Activated naive CD4-positive, alpha-beta T cell treated with anti-CD3 and anti-CD28 coated beads for 36 hours (primary cell): Measurements from ENCODE around the gene MYBL2. TPM values are rescaled to one million over a fixed set of nuclear protein-coding genes. Genes with fewer than 3 reads are reported as not detected.
A peak's percentile ranks its signal among the peaks of the same experiment; 100 is the strongest.
"Not testable (repeated sequence)": the region's sequence is repeated elsewhere in the genome, so short reads cannot be mapped to it uniquely, and the experiment has no call there.

Experiments
- CTCF ChIA-PET: fragments of 350-600 bp; sonication (Branson Sonifier 250); formaldehyde crosslinking; loops from one replicate; lab custom pipeline; 2021; ENCODE audit warnings: antibody characterized with exemption; lab: Charles Lee
- DNase-seq: peaks from one replicate; pipeline ENCODE4 v3.0.0-alpha.2; 2020
- H3K27ac Mint-ChIP-seq: one replicate; pipeline ENCODE4 v1.8.0; 2021; ENCODE audit warnings: mild to moderate bottlenecking, mixed read lengths
- H3K27me3 Mint-ChIP-seq: one replicate; pipeline ENCODE4 v1.8.0; 2021; ENCODE audit warnings: low read depth, mixed read lengths
- H3K36me3 Mint-ChIP-seq: one replicate; pipeline ENCODE4 v1.8.0; 2021; ENCODE audit warnings: low read depth, mixed read lengths
- H3K4me1 Mint-ChIP-seq: one replicate; pipeline ENCODE4 v1.8.0; 2021; ENCODE audit warnings: low read depth, mixed read lengths
- H3K4me3 Mint-ChIP-seq: one replicate; pipeline ENCODE4 v1.8.0; 2021; ENCODE audit warnings: mild to moderate bottlenecking, moderate library complexity, mixed read lengths
- H3K9me3 Mint-ChIP-seq: one replicate; pipeline ENCODE4 v1.8.0; 2021; ENCODE audit warnings: mixed read lengths
- intact Hi-C: fragments of 100-400 bp; cut with micrococcal nuclease; formaldehyde crosslinking; loops from one replicate; pipeline ENCODE4 v1.15.1; 2023
- total RNA-seq, 2 experiments: library from RNA; stranded (reverse); gene quantifications; one replicate each; pipeline ENCODE4 v1.2.3, GENCODE V29; 2021

MYBL2 gene
- 100 to 1,000 TPM; 102 to 106 TPM for total RNA-seq

DNA sequence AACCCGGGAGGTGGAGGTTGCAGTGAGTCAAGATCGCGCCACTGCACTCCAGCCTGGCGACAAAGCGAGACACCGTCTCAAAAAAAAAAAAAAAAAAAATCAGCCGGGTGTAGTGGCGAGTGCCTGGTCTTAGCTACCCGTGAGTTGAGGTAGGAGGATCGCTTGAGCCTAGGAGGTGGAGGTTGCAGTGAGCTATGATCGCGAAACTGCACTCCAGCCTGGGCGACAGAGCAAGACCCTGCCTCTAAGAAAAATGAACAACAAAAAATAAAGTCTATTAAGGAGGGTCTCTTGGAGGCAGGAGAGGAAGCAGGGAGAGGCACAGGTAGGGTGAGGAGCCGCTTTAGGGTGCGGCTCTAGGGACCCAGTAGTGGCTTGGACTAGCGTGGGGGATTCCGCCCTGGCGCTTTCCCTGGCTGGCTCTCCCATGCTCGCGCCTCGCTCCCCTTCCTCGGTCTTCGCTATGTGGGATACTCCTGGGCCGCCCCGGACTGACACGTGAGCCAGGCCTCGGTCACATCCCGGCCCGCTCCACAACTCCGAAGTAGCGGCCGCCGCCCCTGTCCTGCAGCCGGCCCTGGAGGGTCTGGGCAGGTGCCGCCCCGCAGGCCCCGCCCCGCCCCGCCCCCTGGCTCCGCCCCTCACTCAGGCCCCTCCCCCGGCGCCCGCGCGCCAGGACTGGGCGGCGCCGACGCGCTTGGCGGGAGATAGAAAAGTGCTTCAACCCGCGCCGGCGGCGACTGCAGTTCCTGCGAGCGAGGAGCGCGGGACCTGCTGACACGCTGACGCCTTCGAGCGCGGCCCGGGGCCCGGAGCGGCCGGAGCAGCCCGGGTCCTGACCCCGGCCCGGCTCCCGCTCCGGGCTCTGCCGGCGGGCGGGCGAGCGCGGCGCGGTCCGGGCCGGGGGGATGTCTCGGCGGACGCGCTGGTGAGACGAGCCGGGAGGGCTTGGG is at the start of gene MYBL2:
MYBL2 (plus strand) TSS at position 739 of the 953 bp plus-strand sequence; CDS start at position 909, 170 bp downstream.
- peaks cover 9% of the 10 kb centered on the region for H3K27me3 Mint-ChIP-seq
- H3K4me3 Mint-ChIP-seq, result peak within 1 kb of the TSS; percentile 84
- H3K36me3 Mint-ChIP-seq, result peaks cover 21% of the 10 kb centered on the region
- DNase-seq, result peak; percentile 74
- no peaks in the 10 kb centered on the region for H3K9me3 Mint-ChIP-seq
- H3K27ac Mint-ChIP-seq, result no peak within 1 kb of the TSS
- CTCF ChIA-PET, result interaction anchor here (0.6 to 1.5 kb wide), 2 partner anchors 25 to 210 kb away, joined by 4 to 6 read pairs; no protein-coding TSS in a partner anchor
- H3K4me1 Mint-ChIP-seq, result peaks cover 4% of the 10 kb centered on the region
- intact Hi-C loops, result loop anchor here (1.0 to 2.0 kb wide), 3 partner anchors 76 to 209 kb away; partner anchors contain the start of genes IFT52 and SRSF6

DNA sequence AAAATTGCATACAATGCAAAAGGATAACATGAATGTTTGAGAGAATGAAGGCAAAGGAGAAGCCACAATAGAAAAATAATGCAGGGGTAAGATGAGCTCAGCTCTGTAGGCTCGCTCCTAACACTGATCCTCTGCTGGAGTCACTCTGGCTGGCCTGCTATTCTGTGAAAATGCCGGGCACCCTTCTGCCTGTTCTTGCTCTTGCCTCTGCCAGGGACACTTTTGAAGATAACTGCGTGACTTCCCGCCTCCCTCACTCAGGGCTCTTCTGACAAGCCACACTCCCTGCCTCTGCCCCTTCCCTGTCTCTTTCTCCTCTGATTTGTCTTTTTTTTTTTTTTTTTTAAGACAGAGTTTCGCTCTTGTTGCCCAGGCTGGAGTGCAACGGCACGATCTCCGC is 35.3 kb upstream of the MYBL2 start:
- intact Hi-C loops, result no loop called here
- no peaks in the 10 kb centered on the region for H3K27me3 Mint-ChIP-seq
- H3K27ac Mint-ChIP-seq, result no peak overlapping the region
- CTCF ChIA-PET, result no interaction called here
- H3K4me1 Mint-ChIP-seq, result no peaks in the 10 kb centered on the region
- DNase-seq, result no peak
- peaks cover 18% of the 10 kb centered on the region for H3K36me3 Mint-ChIP-seq
- H3K4me3 Mint-ChIP-seq, result no peak overlapping the region
- H3K9me3 Mint-ChIP-seq, result no peaks in the 10 kb centered on the region

DNA sequence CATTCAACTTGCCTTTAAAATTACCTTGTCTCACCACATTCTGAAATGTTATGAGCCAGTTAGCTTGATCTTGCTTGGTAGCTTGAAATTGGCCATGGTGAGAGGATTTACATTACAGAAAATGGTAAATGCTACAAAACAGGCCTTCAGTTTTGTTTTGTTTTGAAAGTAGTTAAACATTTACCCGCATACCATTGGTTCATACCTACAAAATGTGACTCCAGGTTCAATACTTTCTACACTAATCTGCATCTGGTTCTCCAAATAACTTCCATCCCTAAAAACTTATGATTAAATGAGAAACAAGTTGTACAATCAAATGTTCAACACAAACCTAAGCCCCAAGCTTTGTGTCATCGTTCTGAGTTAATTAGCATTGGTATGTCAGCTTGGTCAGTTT is 30.5 kb upstream of the MYBL2 start:
- Mint-ChIP-seq H3K36me3 (peaks cover 12% of the 10 kb centered on the region), H3K9me3 (no peaks in the 10 kb centered on the region), H3K27me3 (no peaks in the 10 kb centered on the region), H3K27ac (no peak overlapping the region), H3K4me3 (no peak overlapping the region), H3K4me1 (no peaks in the 10 kb centered on the region)
- CTCF ChIA-PET, result interaction anchor here (0.7 to 1.1 kb wide), 2 partner anchors 35 to 61 kb away, joined by 3 read pairs; no protein-coding TSS in a partner anchor
- intact Hi-C loops, result no loop called here
- no peak for DNase-seq

DNA sequence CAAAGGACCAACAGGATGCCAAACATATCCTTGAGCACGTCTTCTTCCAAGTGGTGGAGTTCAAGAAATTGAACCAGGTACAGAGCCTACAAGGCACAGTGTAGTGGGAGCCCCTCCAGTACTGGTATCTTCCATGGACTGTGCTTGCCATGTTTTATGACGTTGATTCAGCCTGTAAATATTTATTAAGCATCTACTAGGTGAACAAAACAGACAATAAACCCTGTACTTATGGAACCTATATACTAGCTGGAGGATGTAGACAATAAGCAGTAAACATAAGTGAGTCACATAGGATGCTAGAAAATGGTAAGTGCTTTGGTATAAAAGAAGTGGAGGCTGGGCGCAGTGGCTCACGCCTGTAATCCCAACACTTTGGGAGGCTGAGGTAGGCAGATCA is 24.4 kb upstream of the MYBL2 start:
- Mint-ChIP-seq H3K36me3 (peaks cover 10% of the 10 kb centered on the region), H3K4me3 (no peak overlapping the region), H3K9me3 (no peaks in the 10 kb centered on the region), H3K4me1 (no peaks in the 10 kb centered on the region), H3K27me3 (no peaks in the 10 kb centered on the region), H3K27ac (no peak overlapping the region)
- intact Hi-C loops, result no loop called here
- no peak for DNase-seq
- CTCF ChIA-PET, result no interaction called here

DNA sequence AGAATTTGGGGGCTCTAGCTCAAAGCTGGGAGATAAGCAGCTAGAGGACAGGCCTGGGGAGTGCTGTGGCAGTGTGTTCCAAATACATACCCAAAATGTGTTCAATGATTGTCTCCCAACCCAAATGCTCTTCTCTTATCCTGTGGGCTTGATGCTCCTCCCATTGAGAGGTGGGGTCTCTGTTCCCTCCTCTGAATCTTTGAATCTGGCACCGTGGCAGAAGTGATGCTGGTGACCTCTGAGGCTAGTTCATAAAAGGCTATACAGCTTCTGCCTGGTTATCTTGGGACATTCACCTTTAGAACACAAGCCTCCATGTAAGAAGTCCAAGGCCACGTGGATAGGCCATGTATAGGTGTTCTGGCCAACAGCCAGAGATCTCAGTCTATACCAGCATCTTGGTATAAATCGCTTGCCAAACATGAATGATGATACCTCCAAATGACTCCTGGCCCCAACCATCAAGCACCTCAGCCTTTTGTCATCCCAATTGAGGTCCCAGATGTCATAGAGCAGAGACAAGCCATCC is 15.9 kb upstream of the MYBL2 start:
- H3K9me3 Mint-ChIP-seq, result no peaks in the 10 kb centered on the region
- H3K36me3 Mint-ChIP-seq, result peaks cover 6% of the 10 kb centered on the region
- H3K4me1 Mint-ChIP-seq, result no peaks in the 10 kb centered on the region
- no peak overlapping the region for H3K4me3 Mint-ChIP-seq
- H3K27me3 Mint-ChIP-seq, result no peaks in the 10 kb centered on the region
- no peak overlapping the region for H3K27ac Mint-ChIP-seq
- no peak for DNase-seq
- CTCF ChIA-PET, result interaction anchor here (0.7 to 1.4 kb wide), 2 partner anchors 33 to 113 kb away, joined by 4 read pairs; no protein-coding TSS in a partner anchor
- intact Hi-C loops, result no loop called here

DNA sequence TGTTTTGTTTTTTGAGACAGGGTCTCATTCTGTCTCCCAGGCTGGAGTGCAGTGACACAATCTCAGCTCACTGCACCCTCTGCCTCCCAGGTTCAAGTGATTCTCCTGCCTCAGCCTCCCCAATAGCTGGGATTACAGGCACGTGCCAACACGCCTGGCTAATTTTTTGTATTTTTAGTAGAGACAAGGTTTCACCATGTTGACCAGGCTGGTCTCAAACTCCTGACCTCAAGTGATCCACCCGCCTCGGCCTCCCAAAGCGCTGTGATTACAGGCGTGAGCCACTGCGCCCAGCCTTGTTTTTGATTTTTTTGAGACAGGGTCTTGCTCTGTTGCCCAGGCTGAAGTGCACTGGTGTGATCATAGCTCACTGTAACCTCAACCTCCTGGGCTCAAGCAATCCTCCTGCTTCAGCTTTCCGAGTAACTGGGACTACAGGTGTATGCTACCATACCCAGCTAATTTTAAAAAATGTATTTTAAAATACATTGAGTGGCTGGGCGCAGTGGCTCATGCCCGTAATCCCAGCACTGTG is 15.2 kb upstream of the MYBL2 start:
- DNase-seq, H3K27me3 Mint-ChIP-seq, H3K4me1 Mint-ChIP-seq, intact Hi-C loops, H3K9me3 Mint-ChIP-seq, H3K4me3 Mint-ChIP-seq, H3K27ac Mint-ChIP-seq, H3K36me3 Mint-ChIP-seq: not testable (repeated sequence)
- CTCF ChIA-PET, result interaction anchor here (1.4 kb wide), 1 partner anchor 113 kb away, joined by 4 read pairs; no protein-coding TSS in a partner anchor

DNA sequence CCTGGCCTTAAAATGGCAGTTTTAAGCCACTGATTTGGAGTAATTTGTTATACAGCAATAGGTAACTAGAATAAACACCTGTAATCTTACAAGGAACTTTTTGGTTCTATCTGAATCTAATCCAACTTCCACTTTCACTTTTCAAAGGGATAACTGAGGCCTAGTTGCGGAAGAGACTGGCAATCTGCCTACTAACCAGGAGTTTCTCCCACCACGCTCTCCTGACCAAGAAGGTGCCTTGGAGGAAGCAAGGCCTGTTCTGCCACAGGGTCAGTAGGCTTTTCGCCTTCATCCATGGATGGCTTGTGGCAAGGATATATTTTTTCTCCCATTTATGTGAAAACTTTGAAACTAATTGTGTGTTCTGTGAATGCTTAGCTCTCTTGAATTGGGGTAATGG is 12.9 kb upstream of the MYBL2 start:
- Mint-ChIP-seq H3K9me3 (no peaks in the 10 kb centered on the region), H3K27me3 (no peaks in the 10 kb centered on the region), H3K36me3 (no peaks in the 10 kb centered on the region), H3K27ac (no peak overlapping the region), H3K4me3 (no peak overlapping the region), H3K4me1 (peaks cover 8% of the 10 kb centered on the region)
- DNase-seq, result no peak
- CTCF ChIA-PET, result no interaction called here
- intact Hi-C loops, result no loop called here

DNA sequence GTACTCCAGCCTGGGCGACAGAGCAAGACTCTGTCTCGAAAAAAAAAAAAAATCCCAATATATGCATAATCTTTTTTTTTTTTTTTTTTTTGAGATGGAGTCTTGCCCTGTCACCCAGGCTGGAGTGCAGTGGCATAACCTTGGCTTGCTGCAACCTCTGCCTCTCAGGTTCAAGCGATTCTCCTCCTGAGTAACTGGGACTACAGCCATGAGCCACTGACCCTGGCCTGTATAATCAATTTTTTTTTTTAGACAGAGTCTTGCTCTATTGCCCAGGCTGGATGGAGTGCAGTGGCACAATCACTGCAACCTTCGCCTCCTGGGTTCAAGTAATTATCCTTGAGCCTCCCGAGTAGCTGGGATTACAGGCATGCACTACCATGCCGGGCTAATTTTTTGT is 11.7 kb upstream of the MYBL2 start:
- intact Hi-C loops, DNase-seq, H3K36me3 Mint-ChIP-seq, H3K27ac Mint-ChIP-seq, H3K4me1 Mint-ChIP-seq, H3K4me3 Mint-ChIP-seq, H3K27me3 Mint-ChIP-seq, CTCF ChIA-PET, H3K9me3 Mint-ChIP-seq: not testable (repeated sequence)

DNA sequence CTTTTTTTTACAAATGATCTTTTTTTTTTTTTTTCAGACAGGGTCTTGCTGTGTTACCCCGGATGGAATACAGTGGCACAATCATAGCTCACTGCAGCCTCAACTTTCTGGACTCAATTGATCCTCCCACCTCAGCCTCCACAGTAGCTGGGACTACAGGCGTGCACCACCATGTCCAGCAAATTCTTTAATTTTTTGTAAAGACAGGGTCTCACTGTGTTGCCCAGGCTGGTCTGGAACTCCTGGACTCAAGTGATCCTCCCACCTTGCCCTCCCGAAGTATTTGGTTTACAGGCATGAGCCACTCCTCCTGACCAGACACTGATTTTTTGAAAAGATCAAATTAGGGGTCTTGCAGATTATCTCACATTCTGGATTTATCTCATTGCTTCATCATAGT is 11.0 kb upstream of the MYBL2 start:
- peak overlapping the region; percentile 90 for H3K4me3 Mint-ChIP-seq
- intact Hi-C loops, result no loop called here
- no peak overlapping the region for H3K27ac Mint-ChIP-seq
- CTCF ChIA-PET, result no interaction called here
- no peaks in the 10 kb centered on the region for H3K27me3 Mint-ChIP-seq
- H3K36me3 Mint-ChIP-seq, result no peaks in the 10 kb centered on the region
- DNase-seq, result no peak
- H3K9me3 Mint-ChIP-seq, result no peaks in the 10 kb centered on the region
- H3K4me1 Mint-ChIP-seq, result peaks cover 8% of the 10 kb centered on the region

DNA sequence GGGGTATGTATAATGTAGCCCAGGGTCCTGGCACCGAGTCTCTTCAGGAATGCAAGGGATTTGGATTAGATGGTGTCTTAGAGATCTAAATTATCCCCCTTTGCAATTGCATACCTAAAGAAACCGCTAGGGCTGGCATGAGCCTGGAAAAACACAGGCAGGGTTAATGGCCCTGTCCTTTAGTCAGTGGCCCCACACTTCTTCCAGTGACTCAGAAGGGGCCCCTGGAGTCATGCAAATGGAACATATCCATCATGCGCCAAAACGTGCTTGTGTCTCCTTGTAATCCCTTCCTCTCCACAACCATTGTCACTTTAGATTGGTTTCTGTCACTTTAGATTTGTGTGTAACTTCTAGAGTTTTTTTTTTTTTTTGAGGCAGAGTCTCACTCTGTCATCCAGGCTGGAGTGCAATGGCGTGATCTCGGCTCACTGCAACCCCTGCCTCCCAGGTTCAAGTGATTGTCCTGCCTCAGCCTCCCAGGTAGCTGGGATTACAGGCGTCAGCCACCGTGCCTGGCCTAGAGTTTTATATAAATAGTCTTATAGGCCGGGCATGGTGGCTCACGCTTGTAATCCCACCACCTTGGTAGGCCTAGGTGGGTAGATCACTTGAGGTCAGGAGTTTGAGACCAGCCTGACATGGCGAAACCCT is 8.7 kb upstream of the MYBL2 start:
- peak; percentile 82 for DNase-seq
- Mint-ChIP-seq H3K9me3 (no peaks in the 10 kb centered on the region), H3K27me3 (no peaks in the 10 kb centered on the region), H3K4me1 (peaks cover 8% of the 10 kb centered on the region), H3K4me3 (peak overlapping the region; percentile 90), H3K27ac (peak overlapping the region; percentile 95), H3K36me3 (no peaks in the 10 kb centered on the region)
- intact Hi-C loops, result no loop called here
- CTCF ChIA-PET, result interaction anchor here (0.9 kb wide), 1 partner anchor 33 kb away, joined by 4 read pairs; no protein-coding TSS in a partner anchor

DNA sequence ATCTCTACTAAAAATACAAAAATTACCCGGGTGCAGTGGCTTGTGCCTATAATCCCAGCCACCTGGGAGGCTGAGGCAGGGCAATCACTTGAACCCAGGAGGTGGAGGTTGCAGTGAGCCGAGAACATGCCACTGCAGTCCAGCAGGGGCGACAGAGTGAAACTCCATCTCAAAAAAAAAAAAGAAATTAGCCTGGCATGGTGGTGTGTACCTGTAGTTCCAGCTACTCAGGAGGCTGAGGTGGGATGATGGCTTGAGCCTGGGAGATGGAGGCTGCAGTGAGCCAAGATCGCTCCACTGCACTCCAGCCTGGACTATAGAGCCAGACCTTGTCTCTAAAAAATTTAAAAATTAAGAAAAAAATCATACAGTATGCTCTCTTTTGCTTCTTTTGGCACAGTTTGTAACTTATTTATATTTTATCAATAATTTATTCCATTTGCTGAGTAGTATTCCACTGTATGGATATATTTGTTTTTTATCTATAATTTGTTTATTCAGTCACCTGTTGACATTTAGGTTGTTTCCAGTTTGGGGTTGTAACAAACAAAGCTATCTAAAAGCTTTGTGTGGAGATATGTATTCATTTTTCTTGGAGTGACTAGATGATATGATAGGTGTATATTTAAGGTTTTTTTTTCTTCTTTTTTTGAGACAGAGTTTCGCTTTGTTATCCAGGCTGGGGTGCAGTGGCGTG is 8.0 kb upstream of the MYBL2 start:
- Mint-ChIP-seq H3K36me3 (no peaks in the 10 kb centered on the region), H3K4me3 (no peak overlapping the region), H3K27ac (no peak overlapping the region), H3K4me1 (peaks cover 8% of the 10 kb centered on the region), H3K27me3 (no peaks in the 10 kb centered on the region), H3K9me3 (no peaks in the 10 kb centered on the region)
- CTCF ChIA-PET, result interaction anchor here (0.9 kb wide), 1 partner anchor 33 kb away, joined by 4 read pairs; no protein-coding TSS in a partner anchor
- DNase-seq, result no peak
- intact Hi-C loops, result no loop called here
